Ectodermal cell (in vitro differentiated cells): ENCODE results near the gene ROR2.

Experiments used
- H3K27ac ChIP-seq: 2 replicates; pipeline ENCODE4 v1.7.0; 2013; ENCODE audit warnings: mild to moderate bottlenecking, low read depth, low read length; ENCODE audit not compliant: insufficient read depth, poor library complexity, severe bottlenecking
- H3K27me3 ChIP-seq: 2 replicates; pipeline ENCODE4 v1.7.0; 2013; ENCODE audit warnings: mild to moderate bottlenecking, low read length; ENCODE audit not compliant: insufficient read depth, control insufficient read depth, poor library complexity, severe bottlenecking
- H3K36me3 ChIP-seq: one replicate; pipeline ENCODE4 v1.7.0; 2013; ENCODE audit warnings: low read length; ENCODE audit not compliant: control insufficient read depth, insufficient read depth
- H3K4me1 ChIP-seq: one replicate; pipeline ENCODE4 v1.7.0; 2013; ENCODE audit warnings: low read length; ENCODE audit not compliant: control insufficient read depth, insufficient read depth
- H3K4me3 ChIP-seq: 2 replicates; pipeline ENCODE4 v1.7.0; 2013; ENCODE audit warnings: low read depth, low read length, control low read depth; ENCODE audit not compliant: insufficient read depth
- H3K9me3 ChIP-seq: 2 replicates; pipeline ENCODE4 v1.7.0; 2013; ENCODE audit warnings: mild to moderate bottlenecking, low read length, moderate library complexity; ENCODE audit not compliant: control insufficient read depth
- WGBS, 2 experiments: methylation state at CpG; one replicate each; pipeline ENCODE4 v1.1.7; 2013; ENCODE audit warnings: missing lambda C conversion rate in 2 of 2; 5-methylcytosine and 5-hydroxymethylcytosine counted together

The ROR2 gene

DNA sequence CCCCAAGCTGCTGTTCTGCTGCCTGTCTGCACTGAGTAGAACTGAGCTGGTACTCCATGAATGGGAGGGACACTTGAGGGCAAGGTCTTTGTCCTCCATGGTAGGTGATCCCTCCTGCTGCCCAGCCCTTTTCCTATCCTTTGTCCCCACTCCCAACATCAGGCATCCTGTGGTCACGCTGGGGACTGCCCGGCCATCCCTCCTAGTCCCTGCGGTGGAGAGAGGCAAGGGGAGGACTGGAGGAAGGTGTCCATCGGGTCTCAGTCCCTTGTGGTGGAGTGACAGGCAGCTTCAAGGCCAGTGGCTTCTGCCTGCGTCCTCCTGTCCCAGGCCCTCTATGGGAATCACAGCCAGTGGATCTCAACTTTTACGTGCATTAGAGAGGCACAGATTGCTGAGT lies 25.9 kb downstream of the ROR2 start:
- H3K36me3 ChIP-seq, result no peaks in the 10 kb centered on the region
- H3K9me3 ChIP-seq, result no peaks in the 10 kb centered on the region
- WGBS, 2 experiments, result 62 to 67% methylated on average over 6 of the region's 6 CpGs
- no peaks in the 10 kb centered on the region for H3K27me3 ChIP-seq
- H3K27ac ChIP-seq, result no peak overlapping the region
- H3K4me1 ChIP-seq, result peaks cover 12% of the 10 kb centered on the region
- H3K4me3 ChIP-seq, result no peak overlapping the region

DNA sequence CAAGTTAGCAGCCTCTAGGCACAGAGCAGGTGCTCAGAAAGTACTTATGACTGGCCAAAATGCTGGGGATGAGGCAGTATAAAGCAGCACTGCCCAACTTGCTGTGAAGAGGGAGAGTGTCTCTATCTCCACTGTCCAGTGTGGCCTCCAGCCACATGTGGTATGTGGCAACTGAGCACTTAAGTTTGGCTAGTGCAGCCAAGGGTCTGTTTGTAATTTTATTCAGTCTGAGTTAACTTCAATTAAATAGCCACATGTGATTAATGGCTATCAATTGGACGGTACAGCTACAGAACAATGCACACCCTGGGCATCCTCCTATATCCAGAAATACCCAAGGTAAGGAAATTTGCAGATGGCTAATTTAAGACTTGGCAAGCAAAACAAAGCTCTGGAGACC lies 26.9 kb downstream of the ROR2 start:
- Histone ChIP-seq H3K4me1 (peaks cover 14% of the 10 kb centered on the region), H3K4me3 (no peak overlapping the region), H3K9me3 (no peaks in the 10 kb centered on the region), H3K27ac (no peak overlapping the region), H3K36me3 (no peaks in the 10 kb centered on the region), H3K27me3 (no peaks in the 10 kb centered on the region)
- 100% methylated on average over 1 of the region's 1 CpG for WGBS, 2 experiments

DNA sequence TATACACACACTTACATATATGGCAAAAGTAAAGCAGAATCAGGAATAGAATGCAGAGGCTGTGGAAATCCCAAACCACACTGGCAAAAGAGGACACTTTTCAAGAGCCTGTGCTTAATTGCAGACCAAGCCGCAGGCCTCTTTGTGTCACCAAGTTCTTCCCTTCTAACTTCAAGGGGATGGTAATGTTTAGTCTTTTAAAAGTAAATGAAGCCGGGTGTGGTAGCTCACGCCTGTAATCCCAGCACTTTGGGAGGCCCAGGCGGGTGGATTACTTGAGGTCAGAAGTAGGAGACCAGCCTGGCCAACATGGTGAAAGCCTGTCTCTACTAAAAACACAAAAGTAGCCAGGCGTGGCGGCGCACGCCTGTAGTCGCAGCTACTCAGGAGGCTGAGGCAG lies 28.7 kb downstream of the ROR2 start:
- 50 to 51% methylated on average over 9 of the region's 9 CpGs for WGBS, 2 experiments
- peaks cover 17% of the 10 kb centered on the region for H3K4me1 ChIP-seq
- no peaks in the 10 kb centered on the region for H3K36me3 ChIP-seq
- no peaks in the 10 kb centered on the region for H3K9me3 ChIP-seq
- no peaks in the 10 kb centered on the region for H3K27me3 ChIP-seq
- H3K27ac ChIP-seq, result no peak overlapping the region
- H3K4me3 ChIP-seq, result no peak overlapping the region

DNA sequence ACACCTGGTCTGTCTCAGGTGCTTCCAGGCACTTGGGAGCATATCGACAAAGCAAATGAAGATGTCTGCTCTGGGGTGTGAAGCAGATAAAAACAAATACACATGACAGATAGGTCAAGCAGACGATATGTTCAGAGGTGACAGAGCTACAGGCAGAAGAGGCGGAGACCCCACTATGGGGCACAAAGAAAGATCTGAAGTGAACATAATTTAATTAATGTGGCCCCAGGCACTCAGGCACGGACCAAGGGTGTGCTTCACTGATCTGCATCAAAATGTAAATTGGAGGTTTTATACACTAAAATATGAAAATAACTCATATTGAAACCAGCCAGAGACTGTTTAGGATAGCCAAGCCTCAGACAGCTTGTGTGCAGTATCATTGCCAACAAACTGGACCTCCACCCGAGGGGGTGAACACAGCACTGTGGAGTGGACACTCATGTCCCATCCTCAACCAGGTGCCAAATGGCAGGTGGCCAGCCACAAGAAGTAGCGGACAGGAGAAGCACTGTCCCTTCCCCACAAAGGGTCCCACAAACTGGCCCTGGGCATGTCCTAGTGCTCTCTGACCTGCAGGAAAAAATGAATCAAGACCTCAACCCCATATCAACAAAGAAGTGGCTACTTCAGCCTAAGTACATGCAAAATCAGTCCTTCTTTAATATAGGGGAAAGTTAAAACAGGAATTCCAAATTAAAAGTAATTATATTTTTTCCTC lies 29.2 kb downstream of the ROR2 start:
- Histone ChIP-seq H3K4me3 (no peak overlapping the region), H3K9me3 (no peaks in the 10 kb centered on the region), H3K27ac (no peak overlapping the region), H3K4me1 (peaks cover 22% of the 10 kb centered on the region), H3K36me3 (no peaks in the 10 kb centered on the region), H3K27me3 (no peaks in the 10 kb centered on the region)
- WGBS, 2 experiments, result 77 to 83% methylated on average over 6 of the region's 6 CpGs

DNA sequence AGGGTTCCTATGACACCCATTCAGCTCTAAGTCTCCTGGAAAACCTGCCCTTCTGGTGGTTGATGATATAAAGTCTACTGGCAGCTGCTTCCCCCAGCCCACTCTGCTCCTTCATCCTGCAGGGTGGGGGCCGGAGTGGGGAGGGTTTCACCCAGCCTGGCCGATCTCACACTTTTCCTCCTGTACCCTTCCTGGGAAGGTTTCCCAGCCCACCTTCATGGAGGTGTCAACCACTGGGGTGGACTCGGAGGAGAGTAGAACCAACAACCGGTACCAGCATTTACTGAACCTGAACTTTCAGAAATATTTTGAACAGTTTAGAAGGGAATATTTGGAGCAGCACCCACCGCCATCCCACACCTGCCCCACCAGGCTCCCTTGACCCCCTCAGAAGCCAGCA lies 30.4 kb downstream of the ROR2 start:
- no peaks in the 10 kb centered on the region for H3K27me3 ChIP-seq
- H3K9me3 ChIP-seq, result no peaks in the 10 kb centered on the region
- 95 to 96% methylated on average over 5 of the region's 5 CpGs for WGBS, 2 experiments

DNA sequence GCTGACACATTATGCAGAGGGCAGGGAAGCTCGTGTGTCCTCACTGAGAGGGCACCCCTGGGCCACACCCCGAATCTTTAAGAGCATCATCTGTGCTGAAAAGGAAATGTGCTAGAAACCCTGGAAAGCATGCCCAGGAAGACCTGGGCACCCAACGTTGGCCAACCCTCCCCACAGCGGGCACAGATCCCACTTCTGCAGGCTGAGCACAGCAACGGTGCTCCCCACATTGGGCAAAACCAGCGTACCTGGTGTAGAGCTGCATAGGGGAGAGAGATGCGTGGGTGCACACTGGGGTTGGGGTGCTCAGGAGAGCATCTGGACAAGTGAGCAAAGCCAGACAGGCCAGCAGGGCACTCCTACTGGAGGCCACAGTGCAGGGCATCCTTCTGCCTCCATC lies 32.6 kb downstream of the ROR2 start:
- Histone ChIP-seq H3K27ac (no peak overlapping the region), H3K36me3 (no peaks in the 10 kb centered on the region), H3K4me1 (peaks cover 22% of the 10 kb centered on the region), H3K27me3 (no peaks in the 10 kb centered on the region), H3K9me3 (no peaks in the 10 kb centered on the region), H3K4me3 (no peak overlapping the region)
- 93 to 97% methylated on average over 7 of the region's 7 CpGs for WGBS, 2 experiments

More for the DNA sequence above, 30.4 kb downstream of the ROR2 start:
- peaks cover 22% of the 10 kb centered on the region for H3K4me1 ChIP-seq
- H3K36me3 ChIP-seq, result no peaks in the 10 kb centered on the region
- no peak overlapping the region for H3K27ac ChIP-seq
- no peak overlapping the region for H3K4me3 ChIP-seq

DNA sequence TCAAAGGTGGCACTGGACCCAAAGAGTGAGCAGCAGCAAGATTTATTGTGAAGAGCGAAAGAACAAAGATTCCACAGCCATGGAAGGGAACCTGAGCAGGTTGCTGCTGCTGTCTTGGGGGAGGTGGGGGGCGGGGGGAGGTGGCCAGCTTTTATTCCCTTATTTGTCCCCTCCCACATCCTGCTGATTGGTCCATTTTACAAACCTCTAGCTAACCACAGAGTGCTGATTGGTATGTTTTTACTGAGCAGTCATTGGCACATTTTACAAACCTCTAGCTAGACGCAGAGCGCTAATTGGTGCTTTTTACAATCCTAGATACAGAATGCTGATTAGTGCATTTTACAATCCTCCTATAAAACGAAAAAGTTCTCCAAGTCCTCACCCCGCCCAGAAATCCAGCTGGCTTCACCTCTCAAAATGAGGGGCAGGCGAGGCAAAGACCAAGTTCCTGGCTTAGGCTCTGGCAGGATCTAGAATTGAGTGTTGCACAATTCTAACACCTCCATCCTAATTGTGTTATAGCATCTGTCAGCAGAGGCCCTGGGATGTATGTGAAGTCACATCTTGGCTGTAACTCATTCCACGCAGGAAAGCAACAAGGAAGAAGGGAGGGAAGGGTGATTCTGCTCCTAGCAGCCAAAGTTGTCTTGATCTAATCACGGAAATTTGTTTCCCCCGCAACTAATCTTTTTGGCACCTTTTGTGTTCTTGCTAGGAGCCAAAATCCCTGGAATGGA lies 34.3 kb downstream of the ROR2 start:
- WGBS, 2 experiments, result 89 to 93% methylated on average over 10 of the region's 10 CpGs
- peak overlapping the region; percentile 60 for H3K27ac ChIP-seq
- no peak overlapping the region for H3K4me3 ChIP-seq
- H3K4me1 ChIP-seq, result peaks cover 19% of the 10 kb centered on the region
- no peaks in the 10 kb centered on the region for H3K36me3 ChIP-seq
- no peaks in the 10 kb centered on the region for H3K27me3 ChIP-seq
- no peaks in the 10 kb centered on the region for H3K9me3 ChIP-seq

DNA sequence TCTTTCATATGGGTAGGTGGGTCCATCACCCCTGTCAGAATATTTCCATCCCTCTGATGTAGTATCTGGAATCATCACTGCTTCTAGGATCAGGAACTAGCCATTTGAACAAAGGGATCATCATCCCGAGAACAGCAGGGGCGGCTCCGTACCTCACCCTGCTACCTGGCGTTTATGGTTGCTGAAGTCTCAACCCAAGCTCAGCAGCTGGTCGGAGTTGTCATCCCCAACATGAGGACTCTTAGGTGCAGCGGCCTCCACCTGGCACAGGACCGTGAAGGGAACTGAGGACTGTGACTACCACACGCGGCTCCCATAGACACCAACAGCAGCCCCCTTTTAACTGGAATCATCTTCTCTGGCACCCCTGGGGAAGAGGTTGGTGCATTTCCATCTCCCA lies 35.1 kb downstream of the ROR2 start:
- no peaks in the 10 kb centered on the region for H3K36me3 ChIP-seq
- H3K27me3 ChIP-seq, result no peaks in the 10 kb centered on the region
- 95 to 96% methylated on average over 9 of the region's 9 CpGs for WGBS, 2 experiments
- peaks cover 15% of the 10 kb centered on the region for H3K4me1 ChIP-seq
- no peaks in the 10 kb centered on the region for H3K9me3 ChIP-seq
- H3K4me3 ChIP-seq, result no peak overlapping the region
- H3K27ac ChIP-seq, result no peak overlapping the region

DNA sequence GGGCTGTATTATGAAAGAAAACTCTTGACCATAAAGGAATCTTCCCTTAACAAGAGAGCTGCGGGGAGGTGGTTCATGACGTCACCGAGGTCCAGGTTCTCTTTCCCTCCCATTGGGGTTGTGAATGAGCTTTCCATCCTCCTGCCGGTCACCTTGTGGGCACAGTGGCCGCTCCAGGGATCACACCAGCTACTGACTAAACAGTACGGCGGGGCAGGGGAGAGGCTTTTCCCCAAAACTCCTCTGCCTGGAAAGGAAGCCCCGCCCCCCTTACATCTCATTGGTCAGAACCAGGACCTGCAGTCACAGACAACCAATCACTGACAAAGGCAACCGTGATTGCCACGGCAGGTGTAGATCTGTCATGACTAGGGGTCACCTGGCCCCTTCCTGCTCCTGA lies 35.6 kb downstream of the ROR2 start:
- WGBS, 2 experiments, result 93 to 94% methylated on average over 10 of the region's 10 CpGs
- Histone ChIP-seq H3K27ac (no peak overlapping the region), H3K36me3 (no peaks in the 10 kb centered on the region), H3K27me3 (no peaks in the 10 kb centered on the region), H3K9me3 (no peaks in the 10 kb centered on the region), H3K4me1 (peaks cover 12% of the 10 kb centered on the region), H3K4me3 (no peak overlapping the region)

DNA sequence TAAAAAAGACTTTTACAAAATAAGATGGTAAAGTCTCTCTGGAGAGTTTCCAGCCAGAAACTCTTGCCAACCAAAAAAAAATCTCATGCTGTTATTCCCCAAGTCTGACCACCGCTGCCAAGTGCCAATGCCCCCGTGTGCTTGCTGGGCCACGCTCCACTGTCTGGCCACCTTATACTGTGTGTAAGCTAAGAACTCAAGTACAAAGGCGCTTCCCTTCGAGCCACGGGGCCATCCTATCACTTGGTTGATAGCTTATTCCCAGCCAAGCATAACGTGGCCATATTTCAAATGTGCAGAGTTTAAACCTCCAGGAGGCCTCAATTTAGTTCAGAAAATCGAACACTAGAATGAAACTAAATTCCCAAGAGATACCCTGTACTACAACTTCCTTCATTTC lies 36.0 kb downstream of the ROR2 start:
- Histone ChIP-seq H3K9me3 (no peaks in the 10 kb centered on the region), H3K4me3 (no peak overlapping the region), H3K27me3 (no peaks in the 10 kb centered on the region), H3K4me1 (peaks cover 9% of the 10 kb centered on the region), H3K36me3 (no peaks in the 10 kb centered on the region), H3K27ac (no peak overlapping the region)
- WGBS, 2 experiments, result 93% methylated on average over 7 to 8 of the region's 8 CpGs
